DND-41 (cell line): ENCODE results near the gene ORAI1.

ENCODE experiments used
- ATAC-seq: fragments of 200-7000 bp; cut with Tn5 transposase; 3 replicates; pipeline ENCODE4 v1.9.1; 2021; ENCODE audit warnings: low read depth; ENCODE audit not compliant: insufficient read depth
- DNase-seq: peaks from one replicate; pipeline ENCODE4 v3.0.0-alpha.2; 2020
- H2AFZ ChIP-seq: 2 replicates; pipeline ENCODE4 v1.6.0; 2012; ENCODE audit warnings: low read depth, low read length
- H3K27ac ChIP-seq: 2 replicates; pipeline ENCODE4 v1.5.1; 2012; ENCODE audit warnings: low read length, inconsistent platforms
- H3K27me3 ChIP-seq: fragments of 200-600 bp; sonication (generic); 2 replicates; pipeline ENCODE4 v1.6.0; 2012; ENCODE audit warnings: low read length, mild to moderate bottlenecking, inconsistent platforms; ENCODE audit not compliant: insufficient read depth, poor library complexity
- H3K36me3 ChIP-seq: 2 replicates; pipeline ENCODE4 v1.5.1; 2012; ENCODE audit warnings: low read length, inconsistent platforms; ENCODE audit not compliant: insufficient read depth
- H3K4me1 ChIP-seq: 2 replicates; pipeline ENCODE4 v1.5.1; 2012; ENCODE audit warnings: mild to moderate bottlenecking, low read length; ENCODE audit not compliant: insufficient read depth
- H3K4me2 ChIP-seq: 2 replicates; pipeline ENCODE4 v1.6.0; 2012; ENCODE audit warnings: mild to moderate bottlenecking, moderate library complexity, low read length, inconsistent platforms; ENCODE audit not compliant: insufficient read depth
- H3K4me3 ChIP-seq, 2 experiments: fragments of 200-600 bp in 1 of 2; shearing (Covaris generic) in 1 of 2; 2 replicates each; pipeline ENCODE4 v1.5.1; 2012 to 2016; ENCODE audit warnings: inconsistent platforms in 2 of 2, low read length in 2 of 2, mild to moderate bottlenecking in 2 of 2, low read depth in 1 of 2, moderate library complexity in 1 of 2
- H3K79me2 ChIP-seq: 2 replicates; pipeline ENCODE4 v1.6.0; 2012; ENCODE audit warnings: low read length, inconsistent platforms; ENCODE audit not compliant: insufficient read depth
- H3K9ac ChIP-seq: 2 replicates; pipeline ENCODE4 v1.6.0; 2012; ENCODE audit warnings: low read depth, mild to moderate bottlenecking, inconsistent platforms, low read length, moderate library complexity
- H3K9me3 ChIP-seq: 2 replicates; pipeline ENCODE4 v1.5.1; 2012; ENCODE audit warnings: low read length, moderate library complexity, mild to moderate bottlenecking, inconsistent platforms; ENCODE audit not compliant: insufficient read depth, severe bottlenecking
- H4K20me1 ChIP-seq: 2 replicates; pipeline ENCODE4 v1.6.0; 2012; ENCODE audit warnings: low read length; ENCODE audit not compliant: insufficient read depth
- CTCF ChIP-seq: IDR thresholded peaks from 2 replicates; pipeline ENCODE4 v1.5.1; 2012; ENCODE audit warnings: borderline replicate concordance, low read length, moderate library complexity, mild to moderate bottlenecking; ENCODE audit not compliant: poor library complexity, severe bottlenecking; ENCODE audit errors: extremely low read depth
- EZH2 ChIP-seq: IDR thresholded peaks from 3 replicates; pipeline ENCODE4 v1.6.1; 2012; ENCODE audit warnings: borderline replicate concordance, low read depth, mild to moderate bottlenecking, moderate library complexity, low read length, inconsistent platforms; ENCODE audit not compliant: severe bottlenecking

The ORAI1 gene

GRCh38 chr12:121613462-121613861 lies 12.9 kb upstream of the ORAI1 start:
- no peak overlapping the region for H3K27ac ChIP-seq
- H2AFZ ChIP-seq, result no peak overlapping the region
- H3K4me3 ChIP-seq, result no peak overlapping the region
- no peak overlapping the region for H3K4me2 ChIP-seq
- H3K79me2 ChIP-seq, result no peaks in the 10 kb centered on the region
- no peak overlapping the region for H3K9ac ChIP-seq
- no peaks in the 10 kb centered on the region for H3K4me1 ChIP-seq
- no peaks in the 10 kb centered on the region for H3K36me3 ChIP-seq
- no peak for TF ChIP-seq CTCF
- TF ChIP-seq EZH2, result no peak
- no peaks in the 10 kb centered on the region for H3K9me3 ChIP-seq
- ATAC-seq (no peak), DNase-seq (no peak)
- no peaks in the 10 kb centered on the region for H4K20me1 ChIP-seq
- no peaks in the 10 kb centered on the region for H3K27me3 ChIP-seq

- DNase-seq, result no peak
- H3K27ac ChIP-seq, result no peak overlapping the region
- ATAC-seq, result no peak
- no peaks in the 10 kb centered on the region for H3K4me1 ChIP-seq
- no peak overlapping the region for H3K4me2 ChIP-seq
- no peak for TF ChIP-seq EZH2
- TF ChIP-seq CTCF, result no peak
- no peaks in the 10 kb centered on the region for H3K36me3 ChIP-seq
- no peak overlapping the region for H2AFZ ChIP-seq
- H3K27me3 ChIP-seq, result no peaks in the 10 kb centered on the region
- no peaks in the 10 kb centered on the region for H3K9me3 ChIP-seq
- H4K20me1 ChIP-seq, result no peaks in the 10 kb centered on the region
- no peak overlapping the region for H3K9ac ChIP-seq
- no peak overlapping the region for H3K4me3 ChIP-seq
- H3K79me2 ChIP-seq, result no peaks in the 10 kb centered on the region
Observed at GRCh38 chr12:121614872-121615467, 11.4 kb upstream of the ORAI1 start.

GRCh38 chr12:121618659-121619233 lies 7.6 kb upstream of the ORAI1 start:
- H3K79me2 ChIP-seq, result no peaks in the 10 kb centered on the region
- H3K4me3 ChIP-seq, result no peak overlapping the region
- H3K27me3 ChIP-seq, result no peaks in the 10 kb centered on the region
- ATAC-seq (no peak), DNase-seq (no peak)
- no peak overlapping the region for H3K27ac ChIP-seq
- TF ChIP-seq EZH2 (no peak), CTCF (no peak)
- H4K20me1 ChIP-seq, result no peaks in the 10 kb centered on the region
- no peaks in the 10 kb centered on the region for H3K36me3 ChIP-seq
- H3K4me2 ChIP-seq, result no peak overlapping the region
- no peaks in the 10 kb centered on the region for H3K4me1 ChIP-seq
- no peak overlapping the region for H2AFZ ChIP-seq
- no peaks in the 10 kb centered on the region for H3K9me3 ChIP-seq
- H3K9ac ChIP-seq, result no peak overlapping the region
